ENCODE data around the gene TFIP11.

TFIP11 gene

GRCh38 chr22:26462641-26463040 is 49.6 kb downstream of the TFIP11 start:
- Mint-ChIP-seq H3K27ac (peak overlapping the region; percentile 96), H3K27me3 (ENCODE audit: low read depth, poor library complexity) (no peaks in the 10 kb centered on the region), H3K9me3 (no peaks in the 10 kb centered on the region), H3K4me1 (peaks cover 39% of the 10 kb centered on the region), H3K36me3 (ENCODE audit: low read depth) (peaks cover 39% of the 10 kb centered on the region), H3K4me3 (peak overlapping the region; percentile 66)
- TF ChIP-seq CTCF (IDR thresholded peaks at IDR 0.05), result no peak
- no peak for DNase-seq

DNA sequence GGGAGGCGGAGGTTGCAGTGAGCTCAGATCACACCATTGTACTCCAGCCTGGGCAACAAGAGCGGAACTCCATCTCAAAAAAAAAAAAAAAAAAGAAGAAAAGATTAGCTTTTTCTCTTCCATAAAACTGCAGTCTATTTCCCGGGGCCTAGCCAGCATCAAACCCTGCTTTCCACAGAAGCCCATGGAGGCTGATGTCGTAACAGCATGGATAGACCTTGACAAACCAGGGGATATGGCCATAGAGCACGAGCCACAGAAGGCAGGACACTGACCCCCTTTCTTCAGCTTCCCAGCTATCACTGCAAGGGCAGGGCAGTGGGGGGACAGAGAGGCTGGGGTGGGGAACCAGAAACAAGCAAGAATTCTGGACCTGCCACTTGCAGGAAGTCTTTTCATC is 50.2 kb downstream of the TFIP11 start:
- H3K36me3 Mint-ChIP-seq (ENCODE audit: low read depth), result peaks cover 43% of the 10 kb centered on the region
- H3K27me3 Mint-ChIP-seq (ENCODE audit: low read depth, poor library complexity), result no peaks in the 10 kb centered on the region
- peak overlapping the region; percentile 66 for H3K4me3 Mint-ChIP-seq
- TF ChIP-seq CTCF (IDR thresholded peaks at IDR 0.05), result no peak
- H3K4me1 Mint-ChIP-seq, result peaks cover 39% of the 10 kb centered on the region
- no peak for DNase-seq
- H3K9me3 Mint-ChIP-seq, result no peaks in the 10 kb centered on the region
- no peak overlapping the region for H3K27ac Mint-ChIP-seq

- DNase-seq, result peak; percentile 88
- H3K4me1 Mint-ChIP-seq, result peaks cover 39% of the 10 kb centered on the region
- H3K4me3 Mint-ChIP-seq, result peak overlapping the region; percentile 44
- peak; percentile 81 for TF ChIP-seq CTCF (IDR thresholded peaks at IDR 0.05)
- H3K36me3 Mint-ChIP-seq (ENCODE audit: low read depth), result peaks cover 37% of the 10 kb centered on the region
- no peak overlapping the region for H3K27ac Mint-ChIP-seq
- no peaks in the 10 kb centered on the region for H3K27me3 Mint-ChIP-seq (ENCODE audit: low read depth, poor library complexity)
- H3K9me3 Mint-ChIP-seq, result no peaks in the 10 kb centered on the region
These were observed 51.0 kb downstream of the TFIP11 start for GRCh38 chr22:26461188-26461810.

DNA sequence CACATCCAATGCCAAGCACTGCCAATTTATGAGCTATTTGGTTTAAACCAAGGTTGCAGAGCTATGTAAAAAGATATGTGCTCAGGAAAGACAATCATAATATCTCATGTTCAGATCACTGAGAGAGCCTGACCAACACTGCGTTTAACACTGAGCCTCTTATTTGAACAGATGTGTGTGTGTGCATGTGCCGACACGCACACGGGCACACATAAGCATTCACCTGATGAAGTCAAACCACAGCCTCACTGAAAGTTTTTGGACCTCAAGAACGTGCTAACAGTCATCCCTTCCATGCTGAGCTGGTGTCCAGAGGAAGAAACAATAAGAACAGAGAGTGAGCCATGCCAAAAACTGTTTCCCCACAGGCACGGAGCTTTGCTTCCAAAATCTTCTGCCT is 52.1 kb downstream of the TFIP11 start:
- Mint-ChIP-seq H3K27me3 (ENCODE audit: low read depth, poor library complexity) (no peaks in the 10 kb centered on the region), H3K27ac (no peak overlapping the region), H3K9me3 (no peaks in the 10 kb centered on the region), H3K4me1 (peaks cover 39% of the 10 kb centered on the region), H3K4me3 (no peak overlapping the region), H3K36me3 (ENCODE audit: low read depth) (peaks cover 36% of the 10 kb centered on the region)
- TF ChIP-seq CTCF (IDR thresholded peaks at IDR 0.05), result no peak
- DNase-seq, result no peak

DNA sequence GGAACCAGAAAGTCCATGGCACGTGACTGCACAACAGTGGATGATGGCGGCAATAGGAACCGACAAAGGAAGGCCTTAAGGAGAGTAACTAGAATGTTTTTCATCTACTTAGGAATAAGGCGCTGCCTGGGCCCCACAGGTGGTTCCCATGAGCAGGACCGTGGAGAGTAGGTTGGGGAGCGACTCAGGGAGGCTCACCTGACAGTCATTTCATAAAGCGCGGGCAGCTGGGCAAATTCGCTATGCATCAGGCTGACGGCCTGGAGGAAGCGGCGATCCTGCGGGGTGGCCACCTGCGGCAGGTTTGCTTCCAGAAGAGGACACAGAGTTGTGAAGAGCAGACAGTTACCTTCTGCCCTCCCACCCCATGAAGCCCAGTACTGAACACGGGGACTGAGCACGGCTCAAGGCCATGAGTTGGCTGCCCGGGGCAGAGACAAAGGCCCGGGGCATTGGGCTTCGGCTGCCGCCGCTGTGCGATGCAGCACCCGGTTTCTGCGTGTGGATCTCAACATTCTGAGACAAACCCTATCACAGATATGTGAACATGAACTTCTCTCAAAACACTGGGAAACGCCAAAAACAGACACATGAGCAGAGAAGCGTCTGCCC is 54.5 kb downstream of the TFIP11 start:
- H3K27me3 Mint-ChIP-seq (ENCODE audit: low read depth, poor library complexity), result no peaks in the 10 kb centered on the region
- H3K9me3 Mint-ChIP-seq, result no peaks in the 10 kb centered on the region
- no peak for DNase-seq
- no peak for TF ChIP-seq CTCF (IDR thresholded peaks at IDR 0.05)
- peaks cover 18% of the 10 kb centered on the region for H3K4me1 Mint-ChIP-seq
- H3K36me3 Mint-ChIP-seq (ENCODE audit: low read depth), result peaks cover 35% of the 10 kb centered on the region
- no peak overlapping the region for H3K4me3 Mint-ChIP-seq
- H3K27ac Mint-ChIP-seq, result no peak overlapping the region
